GM23338 (cell line): ENCODE results near the gene TSC22D1. TPM values are rescaled to one million over a fixed set of nuclear protein-coding genes. Genes with fewer than 3 reads are reported as not detected.

Source experiments
- ATAC-seq: fragments of 200-7000 bp; cut with Tn5 transposase; 3 replicates; pipeline ENCODE4 v1.9.1; 2020
- DNase-seq: peaks from one replicate; pipeline ENCODE4 v3.0.0-alpha.2; 2015; ENCODE audit warnings: low spot score
- H2AFZ ChIP-seq: fragments of 200-600 bp; sonication (generic); 2 replicates; pipeline ENCODE4 v1.8.0; 2016; ENCODE audit warnings: antibody characterized with exemption, mild to moderate bottlenecking, moderate library complexity
- H3F3A ChIP-seq: fragments of 200-600 bp; sonication (generic); replicated peaks from 2 replicates; pipeline ENCODE4 v1.8.0; 2017; ENCODE audit warnings: antibody characterized with exemption, mixed run types, low read depth
- H3K27ac ChIP-seq: fragments of 200-600 bp; sonication (generic); 2 replicates; pipeline ENCODE4 v1.6.1; 2016; ENCODE audit warnings: low read depth
- H3K27me3 ChIP-seq: fragments of 200-600 bp; sonication (generic); 2 replicates; pipeline ENCODE4 v1.8.0; 2016; ENCODE audit warnings: mild to moderate bottlenecking, mixed run types, moderate library complexity; ENCODE audit not compliant: insufficient read depth
- H3K36me3 ChIP-seq: fragments of 200-600 bp; sonication (generic); 2 replicates; pipeline ENCODE4 v1.8.0; 2016; ENCODE audit warnings: mild to moderate bottlenecking; ENCODE audit not compliant: insufficient read depth
- H3K4me1 ChIP-seq: fragments of 200-600 bp; sonication (generic); 2 replicates; pipeline ENCODE4 v1.8.0; 2016; ENCODE audit warnings: mild to moderate bottlenecking, moderate library complexity; ENCODE audit not compliant: insufficient read depth
- H3K4me2 ChIP-seq: fragments of 200-600 bp; sonication (generic); 2 replicates; pipeline ENCODE4 v1.7.1; 2017; ENCODE audit warnings: mixed run types
- H3K4me3 ChIP-seq: fragments of 200-600 bp; sonication (generic); 2 replicates; pipeline ENCODE4 v1.6.1; 2016; ENCODE audit warnings: mixed run types
- H3K79me2 ChIP-seq: fragments of 200-600 bp; sonication (generic); replicated peaks from 2 replicates; pipeline ENCODE4 v1.8.0; 2017; ENCODE audit warnings: mild to moderate bottlenecking; ENCODE audit not compliant: insufficient read depth
- H3K9me2 ChIP-seq: fragments of 200-600 bp; sonication (generic); 2 replicates; pipeline ENCODE4 v1.8.0; 2017; ENCODE audit not compliant: insufficient read depth
- H4K20me1 ChIP-seq: fragments of 200-600 bp; sonication (generic); replicated peaks from 2 replicates; pipeline ENCODE4 v1.8.0; 2017; ENCODE audit warnings: mild to moderate bottlenecking; ENCODE audit not compliant: insufficient read depth
- H3K27ac Mint-ChIP-seq: 2 replicates; pipeline ENCODE4 v1.8.0; 2020; ENCODE audit warnings: inconsistent platforms, mild to moderate bottlenecking, moderate library complexity, mixed read lengths
- H3K27me3 Mint-ChIP-seq: 3 replicates; pipeline ENCODE4 v1.8.0; 2022; ENCODE audit warnings: low read depth, mild to moderate bottlenecking, moderate library complexity, mixed read lengths, inconsistent platforms; ENCODE audit not compliant: insufficient read depth, poor library complexity
- H3K36me3 Mint-ChIP-seq: 3 replicates; pipeline ENCODE4 v1.8.0; 2021; ENCODE audit warnings: low read depth, mild to moderate bottlenecking, inconsistent platforms, moderate library complexity, mixed read lengths
- H3K4me1 Mint-ChIP-seq: 3 replicates; pipeline ENCODE4 v1.8.0; 2020; ENCODE audit warnings: mild to moderate bottlenecking, inconsistent platforms, mixed read lengths
- H3K4me3 Mint-ChIP-seq: 3 replicates; pipeline ENCODE4 v1.8.0; 2021; ENCODE audit warnings: moderate library complexity, mild to moderate bottlenecking, inconsistent platforms, mixed read lengths
- H3K9me3 Mint-ChIP-seq: 3 replicates; pipeline ENCODE4 v1.8.0; 2020; ENCODE audit warnings: moderate library complexity, mild to moderate bottlenecking, inconsistent platforms, mixed read lengths
- ETS1 ChIP-seq: IDR thresholded peaks from 2 replicates; pipeline ENCODE4 v1.6.1; 2016; ENCODE audit warnings: antibody characterized with exemption
- EZH2 ChIP-seq: fragments of 200-600 bp; sonication (generic); IDR thresholded peaks from one replicate; pipeline ENCODE4 v1.8.0; 2017; ENCODE audit warnings: antibody characterized with exemption, mild to moderate bottlenecking, low read depth; ENCODE audit not compliant: unreplicated experiment
- EZH2phosphoT487 ChIP-seq: fragments of 200-600 bp; sonication (generic); IDR thresholded peaks from one replicate; pipeline ENCODE4 v1.8.1; 2018; ENCODE audit warnings: antibody characterized with exemption; ENCODE audit not compliant: unreplicated experiment
- POLR2AphosphoS5 ChIP-seq: IDR thresholded peaks from 2 replicates; pipeline ENCODE4 v1.6.1; 2016; ENCODE audit warnings: antibody characterized with exemption, low read depth
- STAT1 ChIP-seq: IDR thresholded peaks from one replicate; pipeline ENCODE4 v1.6.1; 2016; ENCODE audit warnings: antibody characterized with exemption; ENCODE audit not compliant: unreplicated experiment
- ZNF462 ChIP-seq: fragments of 250-450 bp; sonication (Bioruptor Pico); IDR thresholded peaks from 2 replicates; pipeline ENCODE4 v1.5.0; 2020; ENCODE audit warnings: mild to moderate bottlenecking, moderate library complexity
- polyA plus RNA-seq: library from polyadenylated mRNA; unstranded; fragments of >200 nt; fragmentation: Nextera tagmentation; extraction: Ambion mirVana; gene quantifications from 2 replicates; pipeline ENCODE4 v1.2.1, GENCODE V29; 2016
- total RNA-seq: library from RNA; depleted of rRNA; stranded (reverse); fragments of >200 nt; shearing (Covaris generic); gene quantifications from 2 replicates; pipeline ENCODE4 v1.2.3, GENCODE V29; 2014
- TF ChIP-seq, protein P1 (sequence below), 2 experiments: fragments of 200-600 bp in 1 of 2; sonication (generic) in 1 of 2; conservative IDR thresholded peaks; 2 replicates each; pipeline versions ENCODE4 v1.5.1 to v1.6.1; 2016 to 2017; ENCODE audit warnings: antibody characterized with exemption in 2 of 2, low read depth in 2 of 2, mild to moderate bottlenecking in 2 of 2, moderate library complexity in 1 of 2

TSC22D1 gene
- total and polyA plus RNA-seq, 2 experiments from 2014 or later, result 58.5 to 114 TPM

- no peak for TF ChIP-seq ZNF462 (CRISPR knock-in tag)
- no peak for TF ChIP-seq ETS1
- no peak for TF ChIP-seq EZH2
- TF ChIP-seq EZH2phosphoT487, result no peak
Observed at GRCh38 chr13:44385401-44385800, 190.7 kb downstream of the TSC22D1 start (continued).

DNA sequence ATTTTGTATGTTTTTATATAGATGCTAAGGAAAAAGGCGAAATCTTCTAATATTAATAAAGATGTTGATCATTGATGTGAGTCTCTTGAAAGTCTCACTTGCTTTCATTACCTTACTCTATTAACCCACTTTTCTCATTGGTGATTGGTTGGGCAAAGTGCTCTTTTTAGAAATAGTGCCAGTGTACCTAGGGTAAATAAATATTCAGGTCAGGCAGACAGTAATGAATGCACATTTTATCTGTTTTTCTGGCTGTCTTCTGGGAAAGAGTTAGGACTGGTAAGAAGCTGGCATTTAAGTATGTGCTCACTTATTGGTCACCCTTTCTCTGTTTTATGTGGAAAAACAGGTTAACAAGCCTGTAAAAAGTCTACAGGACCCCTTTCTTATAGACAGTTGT, 191.4 kb downstream of the TSC22D1 start:
- H3K79me2 ChIP-seq, result no peaks in the 10 kb centered on the region
- no peaks in the 10 kb centered on the region for H3F3A ChIP-seq
- H3K4me3 ChIP-seq, result no peak overlapping the region
- H3K9me2 ChIP-seq, result peaks cover 10% of the 10 kb centered on the region; the same call in 1 of the 2 replicates
- no peaks in the 10 kb centered on the region for H3K36me3 ChIP-seq
- Mint-ChIP-seq H3K36me3 (no peaks in the 10 kb centered on the region), H3K27ac (no peak overlapping the region), H3K9me3 (no peaks in the 10 kb centered on the region), H3K4me1 (peaks cover 11% of the 10 kb centered on the region; the same call in 2 of the 3 replicates), H3K27me3 (no peaks in the 10 kb centered on the region), H3K4me3 (no peak overlapping the region)
- H2AFZ ChIP-seq, result no peak overlapping the region
- DNase-seq, result no peak
- H3K27ac ChIP-seq, result no peak overlapping the region
- H4K20me1 ChIP-seq, result no peaks in the 10 kb centered on the region
- no peaks in the 10 kb centered on the region for H3K27me3 ChIP-seq
- ATAC-seq, result no peak
- no peak overlapping the region for H3K4me2 ChIP-seq
- H3K4me1 ChIP-seq, result peaks cover 13% of the 10 kb centered on the region; the same call in 1 of the 2 replicates
- no peak for TF ChIP-seq POLR2AphosphoS5
- TF ChIP-seq ZNF462 (CRISPR knock-in tag), result no peak
- TF ChIP-seq STAT1, result no peak
- TF ChIP-seq, protein P1, sequence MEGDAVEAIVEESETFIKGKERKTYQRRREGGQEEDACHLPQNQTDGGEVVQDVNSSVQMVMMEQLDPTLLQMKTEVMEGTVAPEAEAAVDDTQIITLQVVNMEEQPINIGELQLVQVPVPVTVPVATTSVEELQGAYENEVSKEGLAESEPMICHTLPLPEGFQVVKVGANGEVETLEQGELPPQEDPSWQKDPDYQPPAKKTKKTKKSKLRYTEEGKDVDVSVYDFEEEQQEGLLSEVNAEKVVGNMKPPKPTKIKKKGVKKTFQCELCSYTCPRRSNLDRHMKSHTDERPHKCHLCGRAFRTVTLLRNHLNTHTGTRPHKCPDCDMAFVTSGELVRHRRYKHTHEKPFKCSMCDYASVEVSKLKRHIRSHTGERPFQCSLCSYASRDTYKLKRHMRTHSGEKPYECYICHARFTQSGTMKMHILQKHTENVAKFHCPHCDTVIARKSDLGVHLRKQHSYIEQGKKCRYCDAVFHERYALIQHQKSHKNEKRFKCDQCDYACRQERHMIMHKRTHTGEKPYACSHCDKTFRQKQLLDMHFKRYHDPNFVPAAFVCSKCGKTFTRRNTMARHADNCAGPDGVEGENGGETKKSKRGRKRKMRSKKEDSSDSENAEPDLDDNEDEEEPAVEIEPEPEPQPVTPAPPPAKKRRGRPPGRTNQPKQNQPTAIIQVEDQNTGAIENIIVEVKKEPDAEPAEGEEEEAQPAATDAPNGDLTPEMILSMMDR (conservative IDR thresholded peaks at IDR 0.05; ENCODE audit: low read depth in 2 of 2), result no peak
